GM19372 (cell line): ENCODE results near the gene ENOPH1.
A peak's percentile ranks its signal among the peaks of the same experiment; 100 is the strongest.

ENCODE experiments used
- ATAC-seq: cut with Tn5 transposase; IDR thresholded peaks from one replicate; pipeline ENCODE4 v1.9.1; 2021; ENCODE audit warnings: mild to moderate bottlenecking, low read depth, moderate library complexity; ENCODE audit not compliant: unreplicated experiment

The ENOPH1 gene

GRCh38 chr4:82425478-82425877 lies 4.9 kb upstream of the ENOPH1 start:
- no peak for ATAC-seq

GRCh38 chr4:82428526-82428968 lies 1.8 kb upstream of the ENOPH1 start:
- ATAC-seq: no peak

GRCh38 chr4:82428969-82429727 lies 1.2 kb upstream of the ENOPH1 start:
- ATAC-seq: peak; percentile 53

GRCh38 chr4:82429728-82430192 lies 630 bp upstream of the ENOPH1 start:
- ATAC-seq: peak; percentile 24

GRCh38 chr4:82430964-82431745 lies 765 bp downstream of the ENOPH1 start:
- no peak for ATAC-seq

- no peak for ATAC-seq
These were observed 1.4 kb downstream of the ENOPH1 start for GRCh38 chr4:82431831-82432230.

- no peak for ATAC-seq
These were observed 2.2 kb downstream of the ENOPH1 start for GRCh38 chr4:82432596-82432995.

GRCh38 chr4:82433791-82434190 lies 3.4 kb downstream of the ENOPH1 start:
- no peak for ATAC-seq

- ATAC-seq: no peak
These were observed 4.6 kb downstream of the ENOPH1 start for GRCh38 chr4:82434949-82435348.

GRCh38 chr4:82436130-82436529 lies 5.7 kb downstream of the ENOPH1 start:
- ATAC-seq: no peak

- ATAC-seq: no peak
These were observed 6.4 kb downstream of the ENOPH1 start for GRCh38 chr4:82436780-82437179.

GRCh38 chr4:82437285-82438005 lies 7.1 kb downstream of the ENOPH1 start:
- no peak for ATAC-seq

- no peak for ATAC-seq
These were observed 8.7 kb downstream of the ENOPH1 start for GRCh38 chr4:82439088-82439487.

- ATAC-seq: no peak
These were observed 17.5 kb downstream of the ENOPH1 start for GRCh38 chr4:82447886-82448285.

- ATAC-seq: no peak
These were observed 20.8 kb downstream of the ENOPH1 start for GRCh38 chr4:82450966-82451755.

- ATAC-seq: no peak
These were observed 21.6 kb downstream of the ENOPH1 start for GRCh38 chr4:82452026-82452425.

GRCh38 chr4:82457266-82457665 lies 26.9 kb downstream of the ENOPH1 start:
- no peak for ATAC-seq

GRCh38 chr4:82458729-82459128 lies 28.3 kb downstream of the ENOPH1 start:
- ATAC-seq: no peak

- no peak for ATAC-seq
These were observed 31.3 kb downstream of the ENOPH1 start for GRCh38 chr4:82461710-82462109.

GRCh38 chr4:82462415-82462831 lies 32.0 kb downstream of the ENOPH1 start:
- ATAC-seq: peak; percentile 84
